ENCODE results near the gene PPP1R3G.

DNA sequence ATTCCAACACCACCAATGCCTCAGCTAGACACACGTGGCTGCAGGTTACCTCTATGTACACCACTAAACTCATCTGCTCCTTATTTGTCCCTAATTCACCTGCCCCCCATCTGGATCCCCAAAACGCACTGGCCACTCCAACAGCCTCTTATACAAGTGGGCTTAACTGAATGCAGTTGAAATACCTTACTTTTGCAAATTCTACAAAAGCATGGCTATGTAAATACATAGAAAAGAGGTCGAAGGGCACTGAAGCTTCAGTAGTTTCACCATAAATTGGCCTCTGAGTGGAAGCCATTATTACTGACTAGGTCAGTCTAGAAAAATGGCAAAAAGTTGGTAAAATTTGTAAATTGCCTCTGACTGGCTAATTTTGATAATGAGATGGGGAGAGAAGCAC lies 11.1 kb upstream of the PPP1R3G start:
- TF ChIP-seq, protein P1, sequence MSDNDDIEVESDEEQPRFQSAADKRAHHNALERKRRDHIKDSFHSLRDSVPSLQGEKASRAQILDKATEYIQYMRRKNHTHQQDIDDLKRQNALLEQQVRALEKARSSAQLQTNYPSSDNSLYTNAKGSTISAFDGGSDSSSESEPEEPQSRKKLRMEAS (IDR thresholded peaks at IDR 0.05): no peak
- no peak for TF ChIP-seq YY1 (IDR thresholded peaks at IDR 0.05; ENCODE audit: low read depth)
- TF ChIP-seq, protein P2, sequence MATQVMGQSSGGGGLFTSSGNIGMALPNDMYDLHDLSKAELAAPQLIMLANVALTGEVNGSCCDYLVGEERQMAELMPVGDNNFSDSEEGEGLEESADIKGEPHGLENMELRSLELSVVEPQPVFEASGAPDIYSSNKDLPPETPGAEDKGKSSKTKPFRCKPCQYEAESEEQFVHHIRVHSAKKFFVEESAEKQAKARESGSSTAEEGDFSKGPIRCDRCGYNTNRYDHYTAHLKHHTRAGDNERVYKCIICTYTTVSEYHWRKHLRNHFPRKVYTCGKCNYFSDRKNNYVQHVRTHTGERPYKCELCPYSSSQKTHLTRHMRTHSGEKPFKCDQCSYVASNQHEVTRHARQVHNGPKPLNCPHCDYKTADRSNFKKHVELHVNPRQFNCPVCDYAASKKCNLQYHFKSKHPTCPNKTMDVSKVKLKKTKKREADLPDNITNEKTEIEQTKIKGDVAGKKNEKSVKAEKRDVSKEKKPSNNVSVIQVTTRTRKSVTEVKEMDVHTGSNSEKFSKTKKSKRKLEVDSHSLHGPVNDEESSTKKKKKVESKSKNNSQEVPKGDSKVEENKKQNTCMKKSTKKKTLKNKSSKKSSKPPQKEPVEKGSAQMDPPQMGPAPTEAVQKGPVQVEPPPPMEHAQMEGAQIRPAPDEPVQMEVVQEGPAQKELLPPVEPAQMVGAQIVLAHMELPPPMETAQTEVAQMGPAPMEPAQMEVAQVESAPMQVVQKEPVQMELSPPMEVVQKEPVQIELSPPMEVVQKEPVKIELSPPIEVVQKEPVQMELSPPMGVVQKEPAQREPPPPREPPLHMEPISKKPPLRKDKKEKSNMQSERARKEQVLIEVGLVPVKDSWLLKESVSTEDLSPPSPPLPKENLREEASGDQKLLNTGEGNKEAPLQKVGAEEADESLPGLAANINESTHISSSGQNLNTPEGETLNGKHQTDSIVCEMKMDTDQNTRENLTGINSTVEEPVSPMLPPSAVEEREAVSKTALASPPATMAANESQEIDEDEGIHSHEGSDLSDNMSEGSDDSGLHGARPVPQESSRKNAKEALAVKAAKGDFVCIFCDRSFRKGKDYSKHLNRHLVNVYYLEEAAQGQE (IDR thresholded peaks at IDR 0.05; ENCODE audit: low read depth): no peak
- no peak for TF ChIP-seq EGR1 (IDR thresholded peaks at IDR 0.05)
- no peak for TF ChIP-seq TCF12 (IDR thresholded peaks at IDR 0.05; ENCODE audit: low read depth)
- no peak for TF ChIP-seq TAF1 (IDR thresholded peaks at IDR 0.05; ENCODE audit: low read depth)
- TF ChIP-seq EP300 (IDR thresholded peaks at IDR 0.05; ENCODE audit: borderline replicate concordance): no peak
